Urinary bladder (tissue), 4 donors: ENCODE measurements around the gene RAB18. TPM values are rescaled to one million over a fixed set of nuclear protein-coding genes. Genes with fewer than 3 reads are reported as not detected.
"Not testable (repeated sequence)": the region's sequence is repeated elsewhere in the genome, so short reads cannot be mapped to it uniquely, and the experiment has no call there.

Source experiments
- DNase-seq: peaks from one replicate; pipeline ENCODE4 v3.0.0-alpha.2; 2015; ENCODE audit errors: extremely low spot score
- H3K27ac ChIP-seq: one replicate; pipeline ENCODE4 v1.5.1; 2013; ENCODE audit warnings: low read depth, mild to moderate bottlenecking, moderate library complexity
- H3K36me3 ChIP-seq: one replicate; pipeline ENCODE4 v1.6.1; 2013; ENCODE audit warnings: mild to moderate bottlenecking, moderate library complexity; ENCODE audit not compliant: insufficient read depth
- H3K4me1 ChIP-seq: one replicate; pipeline ENCODE4 v1.6.1; 2013; ENCODE audit warnings: mild to moderate bottlenecking, moderate library complexity; ENCODE audit not compliant: insufficient read depth
- H3K4me3 ChIP-seq: one replicate; pipeline ENCODE4 v1.5.1; 2013; ENCODE audit warnings: low read depth, low read length
- WGBS: extraction: QIAGEN DNeasy Blood & Tissue Kit; methylation state at CpG from one replicate; pipeline ENCODE4 v1.1.7; 2013; 5-methylcytosine and 5-hydroxymethylcytosine counted together
- polyA plus RNA-seq: library from polyadenylated mRNA; stranded (reverse); fragments of 200-250 nt; gene quantifications from one replicate; pipeline ENCODE4 v1.2.3, GENCODE V29; 2013
- total RNA-seq: library from RNA; depleted of rRNA; stranded (reverse); fragments of >200 nt; gene quantifications from one replicate; pipeline ENCODE4 v1.2.3, GENCODE V29; 2014
- donor health status: healthy with polysubstance abuse.
- donor health status: healthy.

The RAB18 gene
- total RNA-seq = 72.4 TPM
- 43.0 TPM for polyA plus RNA-seq

DNA sequence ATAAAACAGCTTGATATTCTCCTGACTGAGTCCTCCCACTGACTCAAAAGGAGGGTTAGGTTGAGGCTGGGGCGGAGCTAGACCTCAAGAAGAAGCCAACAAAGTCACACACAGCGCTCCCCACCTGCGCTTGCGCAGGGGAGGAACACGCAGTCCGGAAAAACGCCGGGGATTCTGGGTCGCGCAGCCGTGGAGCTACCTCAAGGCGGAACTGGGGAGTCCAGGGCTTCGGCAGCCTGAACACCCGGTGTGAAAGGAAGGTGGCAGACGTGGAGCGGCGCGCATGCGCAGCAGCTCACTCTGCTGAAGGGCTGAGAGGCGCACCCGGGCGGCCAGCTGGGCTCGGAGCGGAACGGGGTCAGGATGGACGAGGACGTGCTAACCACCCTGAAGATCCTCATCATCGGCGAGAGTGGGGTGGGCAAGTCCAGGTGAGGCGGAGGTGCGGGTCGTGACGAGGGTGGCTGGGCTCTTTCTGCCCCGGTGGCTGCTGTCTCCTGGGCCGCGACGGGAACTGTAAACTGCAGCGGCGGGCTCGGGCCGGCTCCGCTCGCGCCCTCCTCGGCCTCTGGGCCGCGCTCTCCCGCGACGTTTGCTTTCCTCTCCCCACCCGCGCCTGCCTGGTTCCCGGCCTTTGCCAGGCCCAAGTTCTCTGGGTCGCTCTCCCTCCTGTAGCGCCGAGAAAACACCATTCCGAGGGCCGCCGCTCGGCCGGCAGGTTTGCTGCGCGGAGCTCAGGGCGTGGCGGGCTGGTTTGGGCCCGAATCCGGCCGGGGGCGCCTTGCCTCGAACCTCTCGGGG is at the start of gene RAB18:
Gene RAB18 (plus strand): TSS at position 298 of the 801 bp plus-strand sequence. CDS start 66 bp downstream, at position 364.
- Histone ChIP-seq H3K4me3 (peak within 1 kb of the TSS; percentile 58), H3K27ac (peak within 1 kb of the TSS; percentile 88)
- under 1% methylated on average over 71 of the region's 71 CpGs for WGBS

DNA sequence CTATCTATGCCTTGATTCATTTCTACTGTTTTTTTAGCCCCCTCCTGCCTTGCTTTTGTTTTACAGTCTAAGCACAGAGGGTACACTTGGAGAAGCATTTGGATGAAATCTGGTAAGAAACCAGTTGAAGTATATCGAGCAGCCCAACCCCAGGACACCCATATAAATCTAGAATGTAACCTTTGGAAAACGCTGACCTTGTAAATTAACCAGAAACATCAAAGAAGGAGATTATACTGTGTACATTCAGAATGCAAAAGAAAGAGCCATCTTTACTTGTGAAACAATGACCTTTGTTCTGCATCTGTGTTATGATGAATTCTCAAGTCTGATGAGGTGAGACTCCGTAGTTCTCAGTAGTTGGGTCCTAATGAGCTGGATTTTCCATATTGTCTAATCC is 49.3 kb upstream of the RAB18 start:
- DNase-seq = no peak
- no peaks in the 10 kb centered on the region for H3K4me1 ChIP-seq
- WGBS = 64% methylated on average over 3 of the region's 3 CpGs
- H3K4me3 ChIP-seq = no peak overlapping the region
- H3K27ac ChIP-seq = no peak overlapping the region
- no peaks in the 10 kb centered on the region for H3K36me3 ChIP-seq

More for the DNA sequence above, at the start of gene RAB18:
- H3K36me3 ChIP-seq = no peaks in the 10 kb centered on the region
- DNase-seq = peak; percentile 97
- peaks cover 1% of the 10 kb centered on the region for H3K4me1 ChIP-seq

DNA sequence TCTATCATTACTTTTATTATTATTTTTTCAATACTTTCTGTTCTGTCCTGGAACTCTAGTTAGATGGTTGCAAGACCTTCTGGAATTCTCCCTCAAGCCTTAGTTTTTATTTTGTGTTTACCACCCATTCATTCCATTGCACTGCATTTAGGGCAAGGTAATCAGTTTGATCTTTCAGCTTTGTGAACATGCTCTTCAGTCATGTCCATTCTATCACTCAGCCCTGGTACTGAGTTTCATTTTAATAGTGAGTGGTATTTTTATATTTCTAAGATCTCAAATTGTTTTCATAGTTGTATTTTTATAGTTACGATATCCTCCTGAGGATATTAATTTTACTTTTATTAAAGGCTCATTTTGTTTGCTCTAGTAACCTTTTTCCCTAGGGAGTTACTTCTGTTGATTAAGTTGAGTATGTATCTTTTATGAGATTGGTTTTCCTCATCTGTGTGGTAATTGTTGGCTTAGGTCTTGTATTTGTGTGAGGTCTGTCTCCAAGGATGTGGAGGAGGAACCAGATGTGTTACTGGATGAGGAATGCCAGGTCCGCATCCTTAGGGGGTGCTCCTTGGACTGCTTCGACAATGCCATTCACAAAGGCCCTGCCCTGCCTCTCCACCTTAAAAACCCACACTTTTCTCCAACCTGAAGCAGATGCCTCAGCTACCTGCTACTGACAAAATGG is 46.7 kb upstream of the RAB18 start:
- no peak overlapping the region for H3K27ac ChIP-seq
- DNase-seq = no peak
- no peaks in the 10 kb centered on the region for H3K4me1 ChIP-seq
- no peak overlapping the region for H3K4me3 ChIP-seq
- WGBS = 87% methylated on average over 3 of the region's 3 CpGs
- H3K36me3 ChIP-seq = no peaks in the 10 kb centered on the region

DNA sequence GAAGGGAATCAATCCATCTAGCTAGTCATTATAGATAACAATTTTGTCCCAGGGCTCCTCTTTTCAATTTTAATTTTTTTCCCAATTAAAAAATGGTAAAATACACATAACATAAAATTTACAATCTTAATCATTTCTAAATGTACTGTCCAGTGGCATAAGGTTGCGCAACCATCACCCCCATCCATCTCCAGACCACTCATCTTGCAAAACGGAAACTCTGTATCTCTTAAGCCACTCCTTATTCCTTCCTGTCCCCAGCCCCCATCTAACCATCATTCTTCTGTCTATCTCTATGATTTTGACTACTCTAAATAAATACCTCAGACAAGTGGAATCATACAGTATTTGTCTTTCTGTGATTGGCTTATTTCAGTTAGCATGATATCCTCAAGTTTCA is 46.1 kb upstream of the RAB18 start:
- WGBS = 30% methylated on average over 2 of the region's 2 CpGs
- DNase-seq = no peak
- H3K36me3 ChIP-seq = no peaks in the 10 kb centered on the region
- no peak overlapping the region for H3K4me3 ChIP-seq
- no peak overlapping the region for H3K27ac ChIP-seq
- no peaks in the 10 kb centered on the region for H3K4me1 ChIP-seq

DNA sequence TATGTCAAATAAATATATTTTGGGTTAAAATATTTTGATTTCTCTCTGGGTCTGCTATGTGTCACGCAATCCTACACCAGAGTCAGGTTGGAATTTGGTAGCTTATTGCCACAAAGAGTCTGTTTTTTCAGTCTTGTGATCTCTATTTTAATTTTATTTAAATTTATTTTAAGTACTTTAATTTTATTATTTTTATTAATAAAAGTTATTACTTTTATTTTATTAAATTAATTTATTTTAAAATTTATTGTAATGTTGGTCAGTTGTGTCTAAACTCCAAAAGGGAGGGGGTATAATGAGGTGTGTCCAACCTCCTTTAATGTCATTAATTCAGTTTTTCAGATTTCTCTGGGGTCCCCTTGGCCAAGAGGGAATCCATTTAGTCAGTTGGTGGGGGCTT is 42.8 kb upstream of the RAB18 start:
- Histone ChIP-seq H3K4me3 (no peak overlapping the region), H3K4me1 (no peaks in the 10 kb centered on the region), H3K27ac (no peak overlapping the region), H3K36me3 (no peaks in the 10 kb centered on the region)
- no peak for DNase-seq
- WGBS = 95% methylated on average over 1 of the region's 1 CpG

DNA sequence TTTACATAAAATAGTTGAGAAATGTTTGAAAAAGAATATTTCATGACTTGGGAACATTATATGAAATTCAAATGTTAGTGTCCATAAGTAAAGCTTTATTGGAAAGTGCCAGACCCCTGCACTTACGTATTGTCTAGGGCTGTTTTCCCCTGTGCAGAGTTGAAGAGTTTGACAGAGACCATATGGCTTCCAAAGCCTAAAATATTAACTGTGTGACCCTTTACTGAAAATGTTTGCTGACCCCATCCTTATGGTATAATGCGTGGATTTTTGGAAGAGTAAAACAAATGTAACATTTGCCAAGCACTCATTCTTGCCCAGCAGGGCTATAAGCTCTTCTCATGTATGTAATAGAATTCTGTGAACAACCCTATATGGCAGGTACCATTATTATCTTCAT is 40.1 kb upstream of the RAB18 start:
- Histone ChIP-seq H3K4me1 (no peaks in the 10 kb centered on the region), H3K4me3 (no peak overlapping the region), H3K27ac (no peak overlapping the region), H3K36me3 (no peaks in the 10 kb centered on the region)
- no peak for DNase-seq
- WGBS = 35% methylated on average over 2 of the region's 2 CpGs

DNA sequence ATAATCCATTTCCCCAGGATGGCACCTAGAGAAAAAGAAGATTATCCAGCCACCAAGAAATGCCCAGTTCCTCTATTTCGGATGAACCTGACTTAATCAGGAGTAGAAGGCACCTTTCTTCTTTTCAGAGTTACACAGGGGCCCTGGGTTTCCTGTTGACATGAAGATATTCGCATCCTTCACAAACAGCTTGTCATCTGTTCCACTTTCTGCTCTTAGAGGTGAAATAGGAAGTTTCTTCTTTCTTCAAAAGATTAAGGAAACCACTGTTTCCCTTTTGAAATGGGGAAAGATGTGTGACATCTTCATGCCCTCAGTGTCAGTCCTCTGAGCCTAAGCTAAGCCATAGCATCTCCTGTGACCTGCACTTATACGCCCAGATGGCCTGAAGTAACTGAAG is 39.1 kb upstream of the RAB18 start:
- Histone ChIP-seq H3K4me3 (no peak overlapping the region), H3K4me1 (no peaks in the 10 kb centered on the region), H3K27ac (no peak overlapping the region), H3K36me3 (no peaks in the 10 kb centered on the region)
- 73% methylated on average over 3 of the region's 3 CpGs for whole genome bisulfite sequencing
- DNase-seq = no peak

DNA sequence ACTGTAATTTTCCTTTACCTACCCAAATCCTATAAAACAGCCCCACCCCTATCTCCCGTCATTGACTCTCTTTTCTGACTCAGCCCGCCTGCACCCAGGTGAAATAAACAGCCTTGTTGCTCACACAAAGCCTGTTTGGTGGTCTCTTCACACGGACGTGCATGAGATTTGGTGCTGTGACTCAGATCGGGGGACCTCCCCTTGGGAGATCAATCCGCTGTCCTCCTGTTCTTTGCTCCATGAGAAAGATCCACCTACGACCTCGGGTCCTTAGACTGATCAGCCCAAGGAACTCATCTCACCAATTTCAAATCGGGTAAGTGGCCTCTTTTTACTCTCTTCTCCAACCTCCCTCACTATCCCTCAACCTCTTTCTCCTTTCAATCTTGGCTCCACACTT is 38.5 kb upstream of the RAB18 start:
- WGBS = 88% methylated on average over 8 of the region's 9 CpGs
- not testable (repeated sequence) for DNase-seq, H3K4me1 ChIP-seq, H3K4me3 ChIP-seq, H3K36me3 ChIP-seq, H3K27ac ChIP-seq

DNA sequence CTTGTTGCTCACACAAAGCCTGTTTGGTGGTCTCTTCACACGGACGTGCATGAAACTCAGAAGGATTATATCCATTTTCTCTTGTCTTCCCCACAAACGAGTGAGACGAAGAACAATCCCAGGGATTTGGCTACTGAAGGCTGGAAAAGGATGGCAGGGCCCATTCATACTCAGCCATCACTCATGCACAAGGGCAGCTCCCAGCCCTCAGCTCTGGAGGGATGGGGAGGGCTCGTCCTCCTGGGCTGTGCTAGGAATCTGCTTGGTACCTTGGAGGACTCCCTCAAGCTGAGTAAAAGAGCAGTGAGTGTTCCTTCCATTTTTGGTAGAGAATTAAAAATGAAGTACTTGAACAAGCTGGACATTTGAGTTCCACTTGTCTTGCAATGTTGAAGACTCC is 33.2 kb upstream of the RAB18 start:
- WGBS = 68% methylated on average over 5 of the region's 5 CpGs
- no peak for DNase-seq
- Histone ChIP-seq H3K36me3 (no peaks in the 10 kb centered on the region), H3K4me3 (no peak overlapping the region), H3K4me1 (no peaks in the 10 kb centered on the region), H3K27ac (no peak overlapping the region)

DNA sequence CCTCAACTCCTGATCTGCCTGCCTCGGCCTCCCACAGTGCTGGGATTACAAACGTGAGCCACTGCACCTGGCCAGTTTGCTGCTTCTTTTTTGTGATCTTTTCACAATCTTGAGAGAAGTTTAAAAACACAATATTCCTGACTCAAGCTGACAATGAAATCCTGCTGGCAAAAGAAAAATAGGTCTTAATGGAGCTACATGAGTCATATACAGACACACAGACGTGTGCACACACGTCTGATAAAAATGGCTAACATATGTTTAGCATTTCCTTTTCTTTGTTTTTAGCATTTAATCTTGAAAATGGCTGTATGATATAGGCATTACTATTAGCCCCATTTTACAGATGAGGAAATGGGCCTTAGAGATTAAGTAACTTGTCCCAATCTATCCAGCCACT is 29.4 kb upstream of the RAB18 start:
- DNase-seq = no peak
- Histone ChIP-seq H3K4me1 (no peaks in the 10 kb centered on the region), H3K4me3 (no peak overlapping the region), H3K36me3 (no peaks in the 10 kb centered on the region), H3K27ac (no peak overlapping the region)
- 55% methylated on average over 4 of the region's 4 CpGs for WGBS

DNA sequence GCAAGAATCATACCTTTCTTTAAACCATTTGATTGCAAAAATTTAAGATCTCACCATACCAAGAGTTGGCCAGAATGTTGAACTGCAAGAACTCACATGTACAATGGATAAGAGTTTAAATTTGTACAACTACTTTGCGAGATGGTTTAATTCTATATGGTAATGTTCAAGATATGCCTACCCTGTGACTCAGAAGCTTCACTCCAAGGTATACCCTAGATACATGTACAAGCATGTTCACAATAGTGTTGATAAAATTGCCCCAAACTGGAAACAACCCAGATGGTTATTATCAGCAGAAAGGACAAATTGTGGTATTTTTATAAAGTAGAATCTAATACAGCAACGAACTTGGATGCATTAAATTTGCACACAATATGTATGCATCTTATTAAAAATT is 25.1 kb upstream of the RAB18 start:
- Histone ChIP-seq H3K4me1 (no peaks in the 10 kb centered on the region), H3K4me3 (no peak overlapping the region), H3K36me3 (no peaks in the 10 kb centered on the region), H3K27ac (no peak overlapping the region)
- 89% methylated on average over 2 of the region's 2 CpGs for whole genome bisulfite sequencing
- DNase-seq = no peak

DNA sequence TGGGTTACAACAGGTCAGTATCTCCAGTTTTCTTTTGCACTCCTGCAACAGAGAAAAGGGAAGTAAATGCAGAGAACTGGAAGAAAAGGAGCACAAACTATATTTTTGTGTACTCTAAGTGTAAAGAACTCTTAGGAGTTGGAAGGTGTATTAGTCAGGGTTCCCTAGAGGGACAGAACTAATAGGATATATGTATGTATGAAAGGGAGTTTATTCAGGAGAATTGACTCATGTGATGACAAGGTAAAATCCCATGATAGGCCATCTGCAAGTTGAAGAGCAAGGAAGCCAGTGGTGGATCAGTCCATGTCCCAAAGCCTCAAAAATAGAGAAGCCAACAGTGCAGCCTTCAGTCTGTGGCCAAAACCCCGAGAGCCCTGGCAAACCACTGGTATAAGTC is 22.6 kb upstream of the RAB18 start:
- H3K4me1 ChIP-seq = no peaks in the 10 kb centered on the region
- H3K4me3 ChIP-seq = no peak overlapping the region
- H3K27ac ChIP-seq = no peak overlapping the region
- no peaks in the 10 kb centered on the region for H3K36me3 ChIP-seq
- 77% methylated on average over 1 of the region's 1 CpG for WGBS
- DNase-seq = no peak

DNA sequence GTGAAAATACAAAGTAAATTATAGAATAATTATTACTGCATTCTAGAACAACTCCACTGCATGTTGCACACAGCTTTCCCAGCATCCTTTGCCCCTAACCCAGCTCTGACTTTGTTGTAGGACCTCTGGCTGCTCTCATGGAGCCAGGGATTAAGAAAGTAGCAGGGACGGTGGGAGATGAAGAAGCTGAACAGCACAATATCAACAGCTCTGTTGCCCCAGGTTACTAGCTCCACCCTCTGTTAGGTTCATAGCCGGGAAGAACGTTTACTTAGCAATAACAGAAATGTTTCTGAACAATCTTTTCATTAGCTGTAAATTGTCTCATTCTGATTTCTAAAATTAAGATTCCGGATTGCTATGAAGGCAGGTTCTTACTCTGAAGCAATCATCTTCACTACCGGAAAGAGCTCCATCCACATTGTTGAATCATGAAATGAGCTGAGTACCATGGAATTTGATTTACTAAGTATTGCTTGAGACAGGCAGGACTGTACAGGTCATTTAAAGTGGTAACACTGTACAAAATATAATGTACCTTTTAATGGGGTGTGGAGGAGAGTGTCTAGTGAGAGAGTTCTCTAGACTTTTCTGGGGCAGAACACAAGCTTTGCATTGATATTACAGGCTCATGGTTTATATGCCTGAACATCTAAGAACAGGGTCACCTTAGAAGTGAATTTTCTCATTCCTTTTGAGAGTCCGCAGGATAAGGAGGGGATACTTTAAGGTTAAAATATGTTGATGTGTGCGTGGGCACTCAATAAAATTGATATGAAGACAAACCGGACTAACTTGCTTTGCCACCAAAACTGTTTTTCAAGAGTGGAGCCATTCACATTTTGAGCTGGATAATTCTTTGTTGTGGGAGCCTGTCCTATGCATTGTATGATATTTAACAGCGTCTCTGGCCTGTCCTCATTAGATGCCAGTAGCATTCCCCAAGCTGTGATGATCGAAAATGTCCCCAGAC is 20.8 kb upstream of the RAB18 start:
- Histone ChIP-seq H3K4me1 (no peaks in the 10 kb centered on the region), H3K27ac (peak overlapping the region; percentile 16), H3K36me3 (no peaks in the 10 kb centered on the region), H3K4me3 (no peak overlapping the region)
- 45% methylated on average over 10 of the region's 10 CpGs for WGBS
- no peak for DNase-seq
